Right lobe of liver (tissue), 6 donors: ENCODE measurements around the gene MGAT4A. TPM values are rescaled to one million over a fixed set of nuclear protein-coding genes. Genes with fewer than 3 reads are reported as not detected.

Source experiments
- ATAC-seq, 4 donors: fragments of 200-7000 bp; cut with Tn5 transposase; one replicate each; pipeline ENCODE4 v1.9.1; 2020; ENCODE audit warnings: mild to moderate bottlenecking in 4 of 4, moderate library complexity in 4 of 4
- DNase-seq, 3 donors: peaks; one replicate each; pipeline ENCODE4 v3.0.0-alpha.2; 2020
- H3K27ac ChIP-seq, 3 donors: fragments of 200-600 bp; one replicate each; pipeline ENCODE4 v1.8.0; 2022
- H3K27me3 ChIP-seq, 2 donors: fragments of 200-600 bp; one replicate each; pipeline ENCODE4 v1.8.0; 2022
- H3K36me3 ChIP-seq, 4 donors: fragments of 200-600 bp; sonication (generic) in 1 of 4; one replicate each; pipeline versions ENCODE4 v1.5.1 to v1.8.0; 2017 to 2022; ENCODE audit warnings: control low read depth in 1 of 4
- H3K4me1 ChIP-seq, 4 donors: fragments of 200-600 bp; sonication (generic) in 1 of 4; one replicate each; pipeline versions ENCODE4 v1.5.1 to v1.8.0; 2017 to 2022; ENCODE audit warnings: control low read depth in 1 of 4
- H3K4me3 ChIP-seq, 3 donors: fragments of 200-600 bp; one replicate each; pipeline ENCODE4 v1.8.0; 2022
- H3K9me3 ChIP-seq, 4 donors: fragments of 200-600 bp; sonication (generic) in 1 of 4; one replicate each; pipeline versions ENCODE4 v1.5.1 to v1.8.0; 2017 to 2022; ENCODE audit warnings: control low read depth in 1 of 4
- POLR2A ChIP-seq: fragments of 450-650 bp; IDR thresholded peaks from one replicate; pipeline ENCODE4 v1.6.1; 2017; ENCODE audit warnings: antibody characterized with exemption, mild to moderate bottlenecking
- WGBS: methylation state at CpG from one replicate; pipeline ENCODE4 v1.1.6; 2018; ENCODE audit warnings: low coverage, low lambda C conversion rate; ENCODE audit not compliant: insufficient coverage; ENCODE audit errors: missing lambda C conversion rate; 5-methylcytosine and 5-hydroxymethylcytosine counted together
- intact Hi-C, 2 donors: fragments of 100-400 bp; cut with DNase I; formaldehyde crosslinking; loops; one replicate each; pipeline versions ENCODE4 v1.11.2 to v1.14.1; 2022
- total RNA-seq, 6 experiments: library from RNA; depleted of rRNA in 2 of 6; stranded (reverse); fragments of >200 nt in 2 of 6; fragmentation: NEBNext Ultra II Directional in 3 of 6; extraction: Animal tissue kit (Norgen Biotek cat#: 25700) in 3 of 6; gene quantifications; one replicate each; pipeline versions ENCODE4 v1.1.0 to v1.2.4, GENCODE V29; 2016 to 2023
- TF ChIP-seq, protein P1 (sequence below), 4 donors: fragments of 200-600 bp in 3 of 4; fragments of 450-650 bp in 1 of 4; IDR thresholded peaks; one replicate each; pipeline versions ENCODE4 v1.5.1 to v1.8.0; 2016 to 2022; ENCODE audit warnings: antibody characterized with exemption in 4 of 4, mild to moderate bottlenecking in 2 of 4
- donor health status: DM: no; HTN: yes; CAD: no.
- donor health status: DM: no; HTN: no; CAD: no.
- donor health status: DM: no; HTN: no; CAD: no.
- donor health status: DM: no; HTN: yes; CAD: no.
- donor health status: DM: no; HTN: yes; CAD: no.

The MGAT4A gene
- total RNA-seq, 6 experiments from 2014 or later, result 7.8 to 16.0 (median 11.7) TPM

DNA sequence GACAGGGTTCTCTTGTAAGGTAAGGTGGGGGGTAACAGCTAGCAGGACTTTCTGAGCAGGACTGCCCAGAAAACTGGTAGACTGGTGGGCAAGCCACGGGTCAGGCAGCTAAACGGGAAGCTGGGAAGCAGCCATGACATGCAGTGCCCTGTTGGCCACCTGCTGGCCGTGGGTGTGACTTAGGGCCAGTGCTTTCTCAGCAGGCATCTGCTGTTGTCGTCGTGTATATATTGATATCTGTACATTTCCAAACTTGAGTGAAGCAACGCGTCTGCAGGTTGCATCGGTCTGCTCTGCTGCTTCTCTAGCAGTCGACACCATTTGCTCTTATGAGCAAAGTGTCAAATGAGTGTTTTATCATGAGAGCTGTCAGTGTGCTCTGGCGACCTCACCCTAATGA, 153.6 kb downstream of the MGAT4A start:
- Histone ChIP-seq H3K27me3 (no peaks in the 10 kb centered on the region), H3K4me1 (no peaks in the 10 kb centered on the region), H3K4me3 (no peak overlapping the region), H3K36me3 (peaks cover 0 to 13% (median 0%) of the 10 kb centered on the region in 4 donors), H3K9me3 (no peaks in the 10 kb centered on the region), H3K27ac (no peak overlapping the region)
- no peak for TF ChIP-seq POLR2A
- TF ChIP-seq, protein P1, sequence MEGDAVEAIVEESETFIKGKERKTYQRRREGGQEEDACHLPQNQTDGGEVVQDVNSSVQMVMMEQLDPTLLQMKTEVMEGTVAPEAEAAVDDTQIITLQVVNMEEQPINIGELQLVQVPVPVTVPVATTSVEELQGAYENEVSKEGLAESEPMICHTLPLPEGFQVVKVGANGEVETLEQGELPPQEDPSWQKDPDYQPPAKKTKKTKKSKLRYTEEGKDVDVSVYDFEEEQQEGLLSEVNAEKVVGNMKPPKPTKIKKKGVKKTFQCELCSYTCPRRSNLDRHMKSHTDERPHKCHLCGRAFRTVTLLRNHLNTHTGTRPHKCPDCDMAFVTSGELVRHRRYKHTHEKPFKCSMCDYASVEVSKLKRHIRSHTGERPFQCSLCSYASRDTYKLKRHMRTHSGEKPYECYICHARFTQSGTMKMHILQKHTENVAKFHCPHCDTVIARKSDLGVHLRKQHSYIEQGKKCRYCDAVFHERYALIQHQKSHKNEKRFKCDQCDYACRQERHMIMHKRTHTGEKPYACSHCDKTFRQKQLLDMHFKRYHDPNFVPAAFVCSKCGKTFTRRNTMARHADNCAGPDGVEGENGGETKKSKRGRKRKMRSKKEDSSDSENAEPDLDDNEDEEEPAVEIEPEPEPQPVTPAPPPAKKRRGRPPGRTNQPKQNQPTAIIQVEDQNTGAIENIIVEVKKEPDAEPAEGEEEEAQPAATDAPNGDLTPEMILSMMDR (IDR thresholded peaks at IDR 0.05), result no peak
- intact Hi-C loops, result no loop called here
- WGBS, result 63% methylated on average over 3 of the region's 10 CpGs
- DNase-seq (no peak), ATAC-seq (no peak)

GRCh38 chr2:98576666-98577312, 154.1 kb downstream of the MGAT4A start:
- TF ChIP-seq, protein P1 (IDR thresholded peaks at IDR 0.05), result no peak
- no peak for TF ChIP-seq POLR2A
- ATAC-seq, result no peak
- Histone ChIP-seq H3K9me3 (no peaks in the 10 kb centered on the region), H3K4me1 (no peaks in the 10 kb centered on the region), H3K36me3 (peaks cover 0 to 13% (median 0%) of the 10 kb centered on the region in 4 donors), H3K4me3 (no peak overlapping the region), H3K27ac (no peak overlapping the region), H3K27me3 (no peaks in the 10 kb centered on the region)
- 98% methylated on average over 10 of the region's 22 CpGs for WGBS
- intact Hi-C loops, result no loop called here
- no peak for DNase-seq

DNA sequence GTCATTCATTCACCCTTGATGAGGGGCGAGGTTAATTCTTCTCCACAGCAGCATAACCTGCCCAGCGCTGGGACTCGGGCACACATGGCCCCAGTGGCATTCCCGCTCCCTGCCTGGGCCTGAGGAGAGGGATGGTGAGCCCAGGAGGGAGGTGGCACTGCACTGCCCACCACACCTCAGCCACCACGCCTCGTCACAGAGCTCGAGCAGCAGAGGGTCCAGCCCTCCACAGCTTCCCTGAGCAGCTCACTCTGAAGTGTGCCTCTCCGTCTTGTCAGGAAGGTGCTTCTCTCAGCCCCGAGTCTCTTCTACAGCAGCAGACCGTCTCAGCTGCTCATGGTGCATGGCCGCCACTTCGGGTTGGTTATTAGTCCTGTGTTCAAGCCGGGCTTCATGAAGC, 157.5 kb downstream of the MGAT4A start:
- TF ChIP-seq, protein P1 (IDR thresholded peaks at IDR 0.05), result no peak
- TF ChIP-seq POLR2A, result no peak
- ATAC-seq, result no peak
- intact Hi-C loops, result no loop called here

GRCh38 chr2:98572676-98573075, 158.3 kb downstream of the MGAT4A start:
- ATAC-seq, result no peak
- no peak for TF ChIP-seq POLR2A
- TF ChIP-seq, protein P1 (IDR thresholded peaks at IDR 0.05), result no peak
- no peaks in the 10 kb centered on the region for H3K9me3 ChIP-seq
- no peak for DNase-seq
- no peaks in the 10 kb centered on the region for H3K27me3 ChIP-seq
- H3K27ac ChIP-seq, result no peak overlapping the region
- no peaks in the 10 kb centered on the region for H3K4me1 ChIP-seq
- no peak overlapping the region for H3K4me3 ChIP-seq
- intact Hi-C loops, result no loop called here
- peaks cover 0 to 22% (median 0%) of the 10 kb centered on the region in 4 donors for H3K36me3 ChIP-seq
- WGBS, result 89% methylated on average over 13 of the region's 15 CpGs

More for the DNA sequence above, 157.5 kb downstream of the MGAT4A start:
- Histone ChIP-seq H3K36me3 (peaks cover 0 to 20% (median 0%) of the 10 kb centered on the region in 4 donors), H3K27me3 (no peaks in the 10 kb centered on the region), H3K4me1 (no peaks in the 10 kb centered on the region), H3K4me3 (no peak overlapping the region), H3K27ac (no peak overlapping the region), H3K9me3 (no peaks in the 10 kb centered on the region)
- DNase-seq, result no peak
- WGBS, result 93% methylated on average over 3 of the region's 13 CpGs
